ENCODE measurements around the gene NPHP4.

DNA sequence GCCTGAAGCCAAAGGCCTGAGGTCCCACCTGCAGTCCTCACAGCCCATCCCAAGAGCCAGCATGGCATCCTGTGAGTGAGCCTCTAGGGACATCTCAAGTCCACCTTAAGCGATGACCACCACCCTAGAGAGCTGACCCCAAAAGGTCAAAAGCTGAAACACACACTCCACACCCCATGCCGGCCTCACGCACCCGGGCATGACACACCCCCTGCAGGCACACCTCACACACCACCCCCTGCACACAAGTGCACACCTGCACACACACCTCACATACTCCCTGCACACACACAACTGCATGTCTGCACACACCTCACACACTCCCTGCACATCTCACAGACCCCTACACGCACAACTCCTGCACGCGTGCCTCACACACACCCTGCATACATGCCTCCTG, 118.7 kb downstream of the NPHP4 start:
- TF ChIP-seq RCOR1 (IDR thresholded peaks at IDR 0.05; ENCODE audit: low read length) (no peak), EP300 (IDR thresholded peaks at IDR 0.05; ENCODE audit: borderline replicate concordance in 1 of 2, low read depth in 1 of 2, low read length in 1 of 2) (no peak), RAD21 (IDR thresholded peaks at IDR 0.05; ENCODE audit: low read length) (no peak), MXI1 (IDR thresholded peaks at IDR 0.05; ENCODE audit: low read depth, low read length) (no peak)
- TF ChIP-seq, protein P1, sequence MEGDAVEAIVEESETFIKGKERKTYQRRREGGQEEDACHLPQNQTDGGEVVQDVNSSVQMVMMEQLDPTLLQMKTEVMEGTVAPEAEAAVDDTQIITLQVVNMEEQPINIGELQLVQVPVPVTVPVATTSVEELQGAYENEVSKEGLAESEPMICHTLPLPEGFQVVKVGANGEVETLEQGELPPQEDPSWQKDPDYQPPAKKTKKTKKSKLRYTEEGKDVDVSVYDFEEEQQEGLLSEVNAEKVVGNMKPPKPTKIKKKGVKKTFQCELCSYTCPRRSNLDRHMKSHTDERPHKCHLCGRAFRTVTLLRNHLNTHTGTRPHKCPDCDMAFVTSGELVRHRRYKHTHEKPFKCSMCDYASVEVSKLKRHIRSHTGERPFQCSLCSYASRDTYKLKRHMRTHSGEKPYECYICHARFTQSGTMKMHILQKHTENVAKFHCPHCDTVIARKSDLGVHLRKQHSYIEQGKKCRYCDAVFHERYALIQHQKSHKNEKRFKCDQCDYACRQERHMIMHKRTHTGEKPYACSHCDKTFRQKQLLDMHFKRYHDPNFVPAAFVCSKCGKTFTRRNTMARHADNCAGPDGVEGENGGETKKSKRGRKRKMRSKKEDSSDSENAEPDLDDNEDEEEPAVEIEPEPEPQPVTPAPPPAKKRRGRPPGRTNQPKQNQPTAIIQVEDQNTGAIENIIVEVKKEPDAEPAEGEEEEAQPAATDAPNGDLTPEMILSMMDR (IDR thresholded peaks at IDR 0.05): no peak
- TF ChIP-seq, protein P2, sequence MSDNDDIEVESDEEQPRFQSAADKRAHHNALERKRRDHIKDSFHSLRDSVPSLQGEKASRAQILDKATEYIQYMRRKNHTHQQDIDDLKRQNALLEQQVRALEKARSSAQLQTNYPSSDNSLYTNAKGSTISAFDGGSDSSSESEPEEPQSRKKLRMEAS (IDR thresholded peaks at IDR 0.05; ENCODE audit: low read depth): no peak
- TF ChIP-seq, protein P3, sequence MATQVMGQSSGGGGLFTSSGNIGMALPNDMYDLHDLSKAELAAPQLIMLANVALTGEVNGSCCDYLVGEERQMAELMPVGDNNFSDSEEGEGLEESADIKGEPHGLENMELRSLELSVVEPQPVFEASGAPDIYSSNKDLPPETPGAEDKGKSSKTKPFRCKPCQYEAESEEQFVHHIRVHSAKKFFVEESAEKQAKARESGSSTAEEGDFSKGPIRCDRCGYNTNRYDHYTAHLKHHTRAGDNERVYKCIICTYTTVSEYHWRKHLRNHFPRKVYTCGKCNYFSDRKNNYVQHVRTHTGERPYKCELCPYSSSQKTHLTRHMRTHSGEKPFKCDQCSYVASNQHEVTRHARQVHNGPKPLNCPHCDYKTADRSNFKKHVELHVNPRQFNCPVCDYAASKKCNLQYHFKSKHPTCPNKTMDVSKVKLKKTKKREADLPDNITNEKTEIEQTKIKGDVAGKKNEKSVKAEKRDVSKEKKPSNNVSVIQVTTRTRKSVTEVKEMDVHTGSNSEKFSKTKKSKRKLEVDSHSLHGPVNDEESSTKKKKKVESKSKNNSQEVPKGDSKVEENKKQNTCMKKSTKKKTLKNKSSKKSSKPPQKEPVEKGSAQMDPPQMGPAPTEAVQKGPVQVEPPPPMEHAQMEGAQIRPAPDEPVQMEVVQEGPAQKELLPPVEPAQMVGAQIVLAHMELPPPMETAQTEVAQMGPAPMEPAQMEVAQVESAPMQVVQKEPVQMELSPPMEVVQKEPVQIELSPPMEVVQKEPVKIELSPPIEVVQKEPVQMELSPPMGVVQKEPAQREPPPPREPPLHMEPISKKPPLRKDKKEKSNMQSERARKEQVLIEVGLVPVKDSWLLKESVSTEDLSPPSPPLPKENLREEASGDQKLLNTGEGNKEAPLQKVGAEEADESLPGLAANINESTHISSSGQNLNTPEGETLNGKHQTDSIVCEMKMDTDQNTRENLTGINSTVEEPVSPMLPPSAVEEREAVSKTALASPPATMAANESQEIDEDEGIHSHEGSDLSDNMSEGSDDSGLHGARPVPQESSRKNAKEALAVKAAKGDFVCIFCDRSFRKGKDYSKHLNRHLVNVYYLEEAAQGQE (IDR thresholded peaks at IDR 0.05; ENCODE audit: low read depth, low read length): no peak
